IMR-90 (cell line): Measurements from ENCODE around the gene NMUR1. TPM values are rescaled to one million over a fixed set of nuclear protein-coding genes. Genes with fewer than 3 reads are reported as not detected.

Experiments used
- ATAC-seq: fragments of 200-7000 bp; cut with Tn5 transposase; 2 replicates; pipeline ENCODE4 v1.9.1; 2020; ENCODE audit warnings: low read depth, mild to moderate bottlenecking, moderate library complexity
- BruUV-seq: library from RNA; stranded (reverse); fragments of 400-500 nt; replicated peaks from 2 replicates; lab custom pipeline; 2021; lab: Mats Ljungman, UMichigan
- CTCF ChIA-PET: fragments of 300-600 bp; formaldehyde crosslinking; extraction: SDS; loops from one replicate; lab custom pipeline; 2021; ENCODE audit warnings: antibody characterized with exemption; lab: Yijun Ruan, JAX
- POLR2A ChIA-PET: fragments of 300-600 bp; sonication (Branson Sonifier 250); formaldehyde crosslinking; loops from one replicate; lab custom pipeline; 2022; ENCODE audit warnings: antibody characterized with exemption; ENCODE audit not compliant: unreplicated experiment; lab: Charles Lee
- DNase-seq: peaks from one replicate; pipeline ENCODE4 v3.0.0; 2013
- H2AFZ ChIP-seq: replicated peaks from 2 replicates; pipeline ENCODE3; 2013; ENCODE audit warnings: low read length, mild to moderate bottlenecking; ENCODE audit not compliant: poor library complexity
- H2AK5ac ChIP-seq: 2 replicates; pipeline ENCODE4 v1.6.1; 2013; ENCODE audit warnings: low read depth, low read length, inconsistent platforms
- H2AK9ac ChIP-seq: replicated peaks from 2 replicates; pipeline ENCODE3; 2013; ENCODE audit warnings: mild to moderate bottlenecking, low read depth, low read length, moderate library complexity; ENCODE audit not compliant: poor library complexity
- H2BK120ac ChIP-seq: 2 replicates; pipeline ENCODE4 v1.6.1; 2013; ENCODE audit warnings: low read depth, low read length, inconsistent platforms
- H2BK15ac ChIP-seq: 3 replicates; pipeline ENCODE4 v1.6.1; 2013; ENCODE audit warnings: low read depth, low read length, inconsistent platforms
- H2BK20ac ChIP-seq: 2 replicates; pipeline ENCODE4 v1.6.1; 2013; ENCODE audit warnings: low read depth, mild to moderate bottlenecking, inconsistent platforms, low read length, moderate library complexity
- H2BK5ac ChIP-seq: 2 replicates; pipeline ENCODE4 v1.6.1; 2013; ENCODE audit warnings: mild to moderate bottlenecking, low read depth, low read length, inconsistent platforms; ENCODE audit not compliant: poor library complexity, severe bottlenecking
- H3K14ac ChIP-seq: replicated peaks from 2 replicates; pipeline ENCODE4 v1.6.1; 2013; ENCODE audit warnings: low read depth, low read length, inconsistent platforms
- H3K18ac ChIP-seq: 2 replicates; pipeline ENCODE4 v1.6.1; 2013; ENCODE audit warnings: low read depth, low read length, control low read depth
- H3K23ac ChIP-seq: 2 replicates; pipeline ENCODE4 v1.6.1; 2013; ENCODE audit warnings: low read depth, low read length, inconsistent platforms
- H3K27ac ChIP-seq: 2 replicates; pipeline ENCODE4 v1.5.1; 2013; ENCODE audit warnings: mild to moderate bottlenecking, control low read depth, low read length; ENCODE audit not compliant: insufficient read depth
- H3K27me3 ChIP-seq: 2 replicates; pipeline ENCODE4 v1.6.1; 2013; ENCODE audit warnings: low read length; ENCODE audit not compliant: control insufficient read depth, insufficient read depth
- H3K36me3 ChIP-seq: 2 replicates; pipeline ENCODE4 v1.6.1; 2013; ENCODE audit warnings: low read length, mixed read lengths; ENCODE audit not compliant: control insufficient read depth, insufficient read depth
- H3K4ac ChIP-seq: 2 replicates; pipeline ENCODE4 v1.6.1; 2013; ENCODE audit warnings: low read depth, low read length, inconsistent platforms
- H3K4me1 ChIP-seq: 2 replicates; pipeline ENCODE4 v1.6.1; 2013; ENCODE audit warnings: low read length, mixed read lengths; ENCODE audit not compliant: control insufficient read depth, insufficient read depth
- H3K4me2 ChIP-seq: 2 replicates; pipeline ENCODE4 v1.6.1; 2013; ENCODE audit warnings: low read depth, mild to moderate bottlenecking, control low read depth, low read length, moderate library complexity
- H3K4me3 ChIP-seq: 2 replicates; pipeline ENCODE4 v1.5.1; 2013; ENCODE audit warnings: low read depth, mild to moderate bottlenecking, control low read depth, low read length, moderate library complexity; ENCODE audit not compliant: insufficient read depth
- H3K56ac ChIP-seq: 2 replicates; pipeline ENCODE4 v1.6.1; 2013; ENCODE audit warnings: low read length, inconsistent platforms; ENCODE audit not compliant: insufficient read depth; ENCODE audit errors: extremely low read depth
- H3K79me1 ChIP-seq, 2 experiments: 2 replicates each; pipeline ENCODE4 v1.6.1; 2013; ENCODE audit warnings: low read length in 2 of 2, inconsistent platforms in 1 of 2, low read depth in 1 of 2
- H3K9ac ChIP-seq: 2 replicates; pipeline ENCODE4 v1.6.1; 2013; ENCODE audit warnings: low read depth, low read length, control low read depth
- H3K9me1 ChIP-seq: 2 replicates; pipeline ENCODE4 v1.6.1; 2013; ENCODE audit warnings: low read length, inconsistent platforms; ENCODE audit not compliant: insufficient read depth
- H3K9me3 ChIP-seq: 2 replicates; pipeline ENCODE4 v1.6.1; 2013; ENCODE audit warnings: low read length; ENCODE audit not compliant: control insufficient read depth, insufficient read depth
- H4K20me1 ChIP-seq: 2 replicates; pipeline ENCODE4 v1.6.1; 2013; ENCODE audit warnings: low read length, inconsistent platforms; ENCODE audit not compliant: insufficient read depth
- H4K5ac ChIP-seq: 2 replicates; pipeline ENCODE4 v1.6.1; 2013; ENCODE audit warnings: mild to moderate bottlenecking, low read depth, low read length, control low read depth
- H4K8ac ChIP-seq, 2 experiments: 2 replicates each; pipeline ENCODE4 v1.6.1; 2013; ENCODE audit warnings: low read depth in 2 of 2, low read length in 2 of 2, control low read depth in 1 of 2, inconsistent platforms in 1 of 2
- H4K91ac ChIP-seq: 2 replicates; pipeline ENCODE4 v1.6.1; 2013; ENCODE audit warnings: low read depth, low read length, inconsistent platforms; ENCODE audit not compliant: insufficient read depth
- CEBPB ChIP-seq: IDR thresholded peaks from 2 replicates; pipeline ENCODE4 v1.6.1; 2012; ENCODE audit warnings: low read depth, low read length, improper control_type of control experiment
- CHD1 ChIP-seq: IDR thresholded peaks from 2 replicates; pipeline ENCODE4 v1.6.1; 2012; ENCODE audit warnings: low read depth, low read length, improper control_type of control experiment
- FOS ChIP-seq: fragments of 150-350 bp; IDR thresholded peaks from 2 replicates; pipeline ENCODE4 v1.6.1; 2016; ENCODE audit warnings: low read depth, low read length
- MAFK ChIP-seq: IDR thresholded peaks from 2 replicates; pipeline ENCODE4 v1.6.1; 2012; ENCODE audit warnings: low read depth, low read length, improper control_type of control experiment
- NFE2L2 ChIP-seq: fragments of 150-350 bp; IDR thresholded peaks from 2 replicates; pipeline ENCODE4 v1.6.1; 2016; ENCODE audit warnings: low read depth, mild to moderate bottlenecking, low read length
- POLR2A ChIP-seq: IDR thresholded peaks from 2 replicates; pipeline ENCODE4 v1.6.1; 2012; ENCODE audit warnings: mild to moderate bottlenecking, low read depth, low read length
- RCOR1 ChIP-seq: IDR thresholded peaks from 2 replicates; pipeline ENCODE4 v1.6.1; 2012; ENCODE audit warnings: mild to moderate bottlenecking, low read length, improper control_type of control experiment; ENCODE audit not compliant: insufficient replicate concordance
- RFX5 ChIP-seq: IDR thresholded peaks from 2 replicates; pipeline ENCODE4 v1.8.0; 2012; ENCODE audit warnings: low read depth, mild to moderate bottlenecking, low read length, moderate library complexity
- SMC3 ChIP-seq: fragments of 150-350 bp; IDR thresholded peaks from 2 replicates; pipeline ENCODE4 v1.6.1; 2016; ENCODE audit warnings: low read depth, mild to moderate bottlenecking, antibody characterized with exemption, low read length, moderate library complexity
- WGBS, 2 experiments: methylation state at CpG; one replicate each; pipeline versions ENCODE4 v1.1.5 to v1.1.7; 2013; ENCODE audit warnings: missing lambda C conversion rate in 2 of 2; ENCODE audit not compliant: insufficient read length in 1 of 2; ENCODE audit errors: extremely low coverage in 2 of 2; 5-methylcytosine and 5-hydroxymethylcytosine counted together
- dilution Hi-C: fragments of 300-500 bp; cut with HindIII; formaldehyde crosslinking; loops from one replicate; pipeline ENCODE4 v1.14.3; 2018; ENCODE audit warnings: low sequenced_read_pairs; ENCODE audit not compliant: unreplicated experiment
- in situ Hi-C: fragments of 300-500 bp; cut with MboI; formaldehyde crosslinking; loops from 3 replicates; pipeline ENCODE4 v1.14.3; 2019; ENCODE audit warnings: low sequenced_read_pairs, inconsistent platforms, mixed read lengths
- intact Hi-C: fragments of 100-400 bp; cut with micrococcal nuclease; formaldehyde crosslinking; loops from 2 replicates; pipeline ENCODE4 v1.10.0; 2022
- polyA plus RNA-seq, 3 experiments: library from polyadenylated mRNA; depleted of rRNA; stranded (reverse); fragments of >200 nt; gene quantifications; 2 replicates each; pipeline ENCODE4 v1.2.3, GENCODE V29; 2012; ENCODE audit warnings: low replicate concordance in 1 of 3
- total RNA-seq: library from RNA; depleted of rRNA; stranded (reverse); fragments of >200 nt; gene quantifications from 2 replicates; pipeline ENCODE4 v1.2.3, GENCODE V29; 2012

NMUR1 gene
- total and polyA plus RNA-seq, 2 of the 4 experiments (the other 2 are of a cell fraction) = not detected

DNA sequence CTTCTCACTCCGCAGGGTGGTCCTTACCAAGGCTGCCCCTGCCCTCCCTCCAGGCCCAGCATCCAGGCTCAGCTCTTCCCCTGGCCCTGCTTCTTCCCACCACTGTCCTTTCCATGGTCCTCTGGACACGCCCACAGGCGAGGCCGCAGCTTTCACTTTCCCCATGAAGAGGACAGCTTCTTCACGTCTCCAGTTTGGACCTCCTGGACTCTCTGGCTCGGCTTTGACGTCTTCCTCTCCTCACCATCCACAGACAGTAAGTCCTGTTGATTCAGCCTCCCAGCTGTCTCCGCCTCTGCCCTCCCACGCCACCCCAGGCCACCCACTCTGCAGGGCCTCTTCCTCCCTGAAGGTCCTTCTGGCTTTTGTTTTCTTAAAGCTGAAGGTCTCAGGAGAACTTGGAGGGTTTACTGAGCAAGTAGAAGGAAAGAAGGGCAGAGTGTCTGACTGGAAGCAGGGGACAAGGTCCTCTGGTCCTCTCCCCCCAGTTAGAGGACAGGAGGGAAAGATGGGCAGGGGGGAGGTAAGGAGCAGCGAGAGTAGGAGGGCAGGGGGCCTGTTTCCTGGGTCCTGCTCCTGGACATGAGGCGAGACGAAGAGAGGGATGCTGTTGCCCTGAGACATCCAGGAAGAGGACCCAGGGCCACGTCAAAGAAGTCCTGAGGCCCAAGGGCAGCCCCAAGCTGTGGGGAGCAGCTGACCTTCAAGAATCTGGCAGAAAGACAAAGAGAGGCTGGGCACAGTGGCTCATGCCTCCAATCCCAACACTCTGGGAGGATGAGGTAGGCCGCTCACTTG is 24.7 kb upstream of the NMUR1 start:
- peak overlapping the region; percentile 40; the same call in 1 of the 2 replicates for H3K23ac ChIP-seq
- ATAC-seq = peak; percentile 70
- H4K5ac ChIP-seq = peak overlapping the region; percentile 62
- H3K4me1 ChIP-seq = peaks cover 8% of the 10 kb centered on the region; the same call in 1 of the 2 replicates
- no peak overlapping the region for H2BK15ac ChIP-seq
- H3K27me3 ChIP-seq = no peaks in the 10 kb centered on the region
- in situ Hi-C loops (no loop called here), intact Hi-C loops (no loop called here), dilution Hi-C loops (no loop called here)
- POLR2A ChIA-PET = no interaction called here
- H2BK5ac ChIP-seq = no peak overlapping the region
- H3K14ac ChIP-seq = peak overlapping the region; percentile 37; the same call in 1 of the 2 replicates
- no TSS peak for BruUV-seq
- H4K20me1 ChIP-seq = no peaks in the 10 kb centered on the region
- H3K9me3 ChIP-seq = peaks cover 5% of the 10 kb centered on the region; the same call in 1 of the 2 replicates
- H2BK20ac ChIP-seq = no peak overlapping the region
- no peaks in the 10 kb centered on the region for H3K79me1 ChIP-seq
- no peak overlapping the region for H3K56ac ChIP-seq
- H3K9me1 ChIP-seq = no peaks in the 10 kb centered on the region
- H3K4me2 ChIP-seq = peak overlapping the region; percentile 68
- TF ChIP-seq CHD1 (no peak), SMC3 (no peak), MAFK (no peak), CEBPB (no peak), POLR2A (no peak), RCOR1 (no peak), NFE2L2 (no peak), FOS (no peak), RFX5 (no peak)
- peak overlapping the region; percentile 82 for H2AFZ ChIP-seq
- H3K4ac ChIP-seq = peak overlapping the region; percentile 37; the same call in 1 of the 2 replicates
- H3K27ac ChIP-seq = peak overlapping the region; percentile 2; the same call in 1 of the 2 replicates
- no peaks in the 10 kb centered on the region for H3K36me3 ChIP-seq
- peak overlapping the region; percentile 36 for H3K9ac ChIP-seq
- CTCF ChIA-PET = interaction anchor here (0.6 to 1.1 kb wide), 2 partner anchors 15 to 72 kb away, joined by 4 to 5 read pairs; no protein-coding TSS in a partner anchor
- H4K91ac ChIP-seq = peak overlapping the region; percentile 3; the same call in 1 of the 2 replicates
- 78% methylated on average over 4 of the region's 14 CpGs; no CpG with 5 or more reads in 1 of the 2 experiments for WGBS, 2 experiments
- peak overlapping the region; percentile 94 for H2AK9ac ChIP-seq
- peak overlapping the region; percentile 15 to 80; a peak in 3 of 4 replicates for H4K8ac ChIP-seq
- H3K4me3 ChIP-seq = peak overlapping the region; percentile 6; the same call in 1 of the 2 replicates
- DNase-seq = peak; percentile 50
- H3K18ac ChIP-seq = peak overlapping the region; percentile 32; the same call in 1 of the 2 replicates
- 0 out of 2 replicates have a peak overlapping the region, but pooled peaks have one; percentile 3 for H2AK5ac ChIP-seq
- H2BK120ac ChIP-seq = 0 out of 2 replicates have a peak overlapping the region, but pooled peaks have one; percentile 18
